ENCODE measurements around the gene PSMD13.
A peak's percentile ranks its signal among the peaks of the same experiment; 100 is the strongest.
"Not testable (repeated sequence)": the region's sequence is repeated elsewhere in the genome, so short reads cannot be mapped to it uniquely, and the experiment has no call there.

PSMD13 gene

DNA sequence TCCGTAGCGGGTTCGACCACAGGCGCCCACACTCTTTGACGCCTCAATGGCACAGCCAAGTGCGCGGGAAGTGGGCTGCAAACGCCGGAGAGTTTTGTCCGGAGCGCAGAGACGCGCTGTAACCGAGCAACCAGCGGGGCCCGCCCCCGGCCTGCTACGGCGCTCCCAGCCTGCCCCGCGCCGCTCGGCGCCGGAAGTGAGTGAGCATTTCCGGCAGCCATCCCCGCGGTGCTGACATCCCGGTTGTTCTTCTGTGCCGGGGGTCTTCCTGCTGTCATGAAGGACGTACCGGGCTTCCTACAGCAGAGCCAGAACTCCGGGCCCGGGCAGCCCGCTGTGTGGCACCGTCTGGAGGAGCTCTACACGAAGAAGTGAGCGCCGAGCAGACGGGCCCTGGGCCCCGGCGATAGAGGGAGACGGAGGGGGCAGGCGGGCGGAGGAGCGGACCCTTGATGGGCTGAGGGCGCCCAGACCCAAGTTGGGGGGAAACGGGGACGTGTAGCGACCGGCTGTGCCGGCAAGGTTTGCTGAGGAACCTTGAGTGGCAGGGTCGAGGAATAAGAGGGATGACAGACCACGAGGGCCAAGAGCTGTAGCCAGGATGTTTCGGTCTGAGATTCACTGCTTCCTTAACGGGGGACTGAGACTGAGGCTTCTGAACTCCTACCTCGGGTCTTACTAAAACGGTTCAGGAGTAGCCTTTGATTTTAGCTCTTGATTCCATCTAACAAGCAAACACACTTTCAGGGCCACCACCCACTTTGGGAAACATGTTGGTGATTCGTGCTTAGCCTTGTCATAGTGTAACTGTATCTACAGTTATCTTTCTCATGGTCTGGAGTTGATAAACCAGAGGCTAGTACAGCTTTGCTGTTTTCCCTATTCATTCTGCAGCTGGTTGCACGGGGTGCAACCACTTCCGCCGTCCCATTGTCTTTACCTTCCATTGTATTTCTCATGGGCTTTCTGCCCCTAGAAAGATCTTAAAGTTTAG is at the start of gene PSMD13:
Gene PSMD13, plus strand, starts transcription at position 203 of the 994 bp plus-strand sequence. Its CDS starts 74 bp downstream, at position 277.
- DNase-seq (ENCODE audit: low read depth), result peak; percentile 37

DNA sequence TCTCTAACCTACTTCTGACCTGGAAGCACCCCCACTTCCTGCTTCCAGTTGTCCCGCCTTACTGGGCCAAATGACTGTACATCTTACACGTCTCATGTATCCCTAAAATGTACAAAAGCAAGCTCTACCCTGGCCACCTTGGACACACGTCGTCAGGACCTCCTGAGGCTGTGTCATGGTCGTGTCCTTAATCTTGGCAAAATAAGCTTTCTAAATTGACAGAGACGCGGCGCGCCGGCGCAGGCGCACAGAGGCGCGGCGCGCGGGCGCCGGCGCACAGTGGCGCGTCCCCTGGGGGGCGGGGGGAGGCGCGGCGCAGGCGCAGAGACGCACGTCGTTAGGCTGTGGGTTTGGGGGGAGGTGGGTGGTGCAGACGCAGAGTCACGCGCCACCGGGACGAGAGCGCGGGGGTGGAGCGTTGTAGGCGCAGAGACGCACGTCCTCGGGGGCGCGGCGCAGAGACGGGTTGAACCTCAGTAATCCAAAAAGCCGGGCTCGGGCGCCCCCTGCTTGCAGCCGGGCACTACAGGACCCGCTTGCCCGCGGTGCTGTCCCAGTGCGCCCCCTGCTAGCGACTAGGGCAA is 47.5 kb upstream of the PSMD13 start:
- not testable (repeated sequence) for DNase-seq (ENCODE audit: low read depth)

GRCh38 chr11:189843-190311 is 46.9 kb upstream of the PSMD13 start:
- DNase-seq (ENCODE audit: low read depth), result not testable (repeated sequence)

- DNase-seq (ENCODE audit: low read depth), result not testable (repeated sequence)
Observed at GRCh38 chr11:190546-190945, 46.2 kb upstream of the PSMD13 start.

- not testable (repeated sequence) for DNase-seq (ENCODE audit: low read depth)
Observed at GRCh38 chr11:191490-192478, 45.0 kb upstream of the PSMD13 start.

DNA sequence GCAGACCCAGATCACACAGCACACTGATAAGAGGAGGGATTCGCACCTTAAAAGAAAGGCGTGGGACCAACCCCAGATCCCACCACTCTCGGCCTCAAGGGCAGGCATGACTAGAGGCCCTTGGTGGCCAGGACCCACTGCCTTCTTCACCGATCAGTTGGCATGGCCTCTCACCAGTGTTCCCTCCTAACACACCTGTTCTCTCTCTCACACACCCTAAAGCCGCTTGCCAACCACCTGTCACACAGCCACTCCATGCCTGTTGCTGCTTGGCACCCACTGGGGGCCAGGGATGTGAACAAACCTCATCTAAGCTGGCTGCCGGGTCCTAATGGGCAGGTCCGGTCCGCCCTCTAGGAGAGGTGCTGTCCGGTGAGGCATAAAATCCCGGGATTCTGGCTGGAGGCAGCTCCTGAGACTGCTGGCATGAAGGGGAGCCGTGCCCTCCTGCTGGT is 44.1 kb upstream of the PSMD13 start, which contains the start of gene SCGB1C1:
Gene SCGB1C1, plus strand, starts transcription at position 405 of the 455 bp plus-strand sequence. Its CDS starts 22 bp downstream, at position 427.
- not testable (repeated sequence) for DNase-seq (ENCODE audit: low read depth)

- DNase-seq (ENCODE audit: low read depth), result not testable (repeated sequence)
Observed at GRCh38 chr11:193481-193880, 43.3 kb upstream of the PSMD13 start.

DNA sequence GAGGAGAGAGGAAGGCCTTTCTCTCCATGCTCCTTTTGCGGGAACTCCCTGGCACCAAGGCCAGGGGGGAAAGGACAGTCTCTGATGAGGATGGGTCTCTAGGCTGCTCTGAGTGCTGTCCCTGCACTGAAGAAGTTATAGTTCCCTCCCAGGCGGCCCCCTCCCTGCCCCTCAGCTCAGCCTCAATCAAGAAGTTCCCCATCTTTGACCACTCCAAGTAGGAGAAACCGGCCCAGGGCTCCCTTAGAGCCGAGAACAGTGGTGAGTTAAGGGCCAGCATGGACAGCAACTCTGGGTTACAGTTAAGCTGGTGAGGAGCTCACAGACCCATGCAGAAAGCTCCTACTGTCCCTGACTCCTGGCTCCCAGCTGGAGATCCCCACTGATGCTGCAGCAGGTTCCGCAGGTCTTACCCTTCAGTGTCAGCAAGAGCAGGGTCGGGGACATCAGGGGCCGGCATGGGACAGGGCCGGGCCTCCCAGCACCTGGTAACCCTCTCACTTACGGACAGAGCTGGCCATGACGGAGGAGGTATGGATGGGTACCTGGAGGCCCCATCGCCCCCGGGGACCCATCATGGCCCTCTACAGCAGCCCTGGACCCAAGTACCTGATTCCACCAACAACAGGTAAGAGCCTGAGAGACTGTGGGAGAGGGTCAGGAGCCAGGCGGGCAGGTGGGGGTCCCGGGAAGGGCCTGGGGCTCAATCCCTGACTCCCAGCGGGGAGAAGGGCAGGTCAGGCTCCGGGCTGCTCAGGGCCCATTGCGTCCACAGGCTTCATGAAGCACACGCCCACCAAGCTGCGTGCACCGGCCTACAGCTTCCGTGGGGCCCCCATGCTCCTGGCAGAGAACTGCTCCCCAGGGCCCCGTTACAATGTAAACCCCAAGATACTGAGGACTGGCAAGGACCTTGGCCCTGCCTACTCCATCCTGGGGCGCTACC is 39.7 kb upstream of the PSMD13 start:
- no peak for DNase-seq (ENCODE audit: low read depth)

DNA sequence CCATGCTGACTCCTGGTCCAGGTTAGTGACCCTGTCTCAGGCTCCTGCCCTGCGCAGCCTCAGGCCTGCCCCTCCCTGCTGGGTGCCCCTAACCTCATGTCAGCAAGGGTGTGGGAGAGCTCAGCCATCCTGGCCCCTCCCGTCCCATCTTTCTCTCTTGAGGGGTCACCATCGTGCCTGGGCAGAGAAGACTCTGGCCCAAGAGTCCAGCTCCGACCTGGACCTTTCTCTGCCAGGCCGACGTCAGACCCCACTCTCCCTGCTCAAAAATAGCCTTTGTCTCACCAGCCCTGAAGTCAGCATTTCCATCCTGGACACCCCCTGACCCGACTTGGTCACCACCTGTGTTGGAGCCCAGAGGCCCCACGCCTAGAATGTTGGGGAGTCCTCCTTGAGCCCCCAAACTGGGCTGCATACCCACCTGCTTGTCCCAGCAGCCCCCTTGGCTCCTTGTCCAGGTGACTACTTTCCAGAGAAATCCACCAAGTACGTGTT is 39.0 kb upstream of the PSMD13 start:
- DNase-seq (ENCODE audit: low read depth), result no peak

- no peak for DNase-seq (ENCODE audit: low read depth)
Observed at GRCh38 chr11:198236-198806, 38.5 kb upstream of the PSMD13 start.

DNA sequence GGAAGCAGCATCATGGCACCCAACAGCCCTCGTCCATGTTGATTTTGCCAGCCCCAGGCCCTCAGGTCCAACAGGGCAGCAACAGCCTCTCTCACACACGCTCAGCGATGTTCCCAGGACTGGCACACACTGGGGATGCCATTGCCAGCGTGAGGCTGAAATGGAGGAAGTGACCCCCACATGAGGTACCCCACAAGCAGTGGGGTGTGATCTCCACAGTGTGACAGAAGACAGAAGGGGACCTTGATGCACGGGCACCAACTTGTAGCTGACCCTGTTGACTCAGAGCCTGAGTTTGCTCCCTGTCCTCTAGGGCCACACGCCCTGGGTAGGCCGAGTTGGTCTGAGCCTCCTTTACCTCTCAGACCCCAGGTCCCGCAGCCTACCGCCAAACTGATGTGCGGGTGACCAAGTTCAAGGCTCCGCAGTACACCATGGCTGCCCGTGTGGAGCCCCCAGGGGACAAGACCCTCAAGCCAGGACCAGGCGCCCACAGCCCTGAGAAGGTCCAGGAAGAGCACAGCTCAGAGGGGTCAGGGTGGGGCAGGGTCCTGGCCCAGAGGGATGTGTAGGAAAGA is 37.7 kb upstream of the PSMD13 start:
- DNase-seq (ENCODE audit: low read depth), result no peak

- DNase-seq (ENCODE audit: low read depth), result no peak
Observed at GRCh38 chr11:199782-200181, 37.0 kb upstream of the PSMD13 start.

DNA sequence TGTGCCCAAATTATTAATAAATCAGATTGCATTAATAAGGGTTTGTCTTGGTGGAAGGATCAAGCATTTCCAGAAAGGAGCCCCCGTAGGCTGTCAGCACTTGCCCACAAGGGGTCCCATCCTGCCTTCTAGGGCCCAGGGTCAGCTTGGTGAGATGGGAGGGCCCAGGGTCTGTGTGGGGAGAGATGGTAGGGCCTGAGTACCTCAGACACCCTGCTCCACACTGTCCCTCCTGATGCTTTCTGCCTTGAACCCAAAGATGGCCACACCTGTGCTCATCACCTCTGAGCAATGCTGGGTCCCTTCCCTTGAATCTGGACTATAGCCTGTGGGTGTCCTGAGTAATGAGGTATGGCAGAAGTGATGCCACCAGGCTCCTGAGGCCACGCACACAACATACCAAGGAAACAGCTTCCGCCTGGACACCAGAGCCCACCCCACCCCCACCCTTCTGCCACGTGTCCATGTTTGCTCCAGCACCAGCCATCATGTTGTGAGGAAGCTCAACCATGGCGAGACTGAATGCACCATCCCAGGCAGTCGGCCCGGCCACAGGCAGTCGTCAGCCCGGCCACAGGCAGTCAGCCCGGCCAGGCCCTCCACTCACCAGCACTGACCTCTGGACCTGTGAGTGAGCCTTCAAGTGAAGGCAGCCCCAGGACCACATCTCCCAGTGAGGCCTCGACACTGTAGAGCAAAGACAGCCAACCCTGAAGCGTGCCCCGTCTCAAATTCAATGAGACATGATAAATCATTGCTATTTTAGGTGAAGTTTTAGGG is 36.4 kb upstream of the PSMD13 start:
- DNase-seq (ENCODE audit: low read depth), result no peak

DNA sequence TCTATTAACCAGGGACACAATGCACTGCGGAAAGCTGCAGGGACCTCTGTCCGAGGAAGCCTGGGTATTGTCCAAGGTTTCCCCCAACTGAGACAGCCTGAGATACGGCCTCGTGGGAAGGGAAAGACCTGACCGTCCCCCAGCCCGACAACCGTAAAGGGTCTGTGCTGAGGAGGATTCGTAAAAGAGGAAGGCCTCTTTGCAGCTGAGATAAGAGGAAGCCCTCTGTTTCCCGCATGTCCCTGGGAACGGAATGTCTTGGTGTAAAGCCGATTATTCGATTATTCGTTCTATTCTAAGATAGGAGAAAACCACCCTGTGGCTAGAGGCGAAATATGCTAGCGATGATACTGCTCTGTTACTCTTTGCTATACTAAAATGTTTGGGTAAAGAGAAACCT is 34.8 kb upstream of the PSMD13 start:
- no peak for DNase-seq (ENCODE audit: low read depth)

- DNase-seq (ENCODE audit: low read depth), result no peak
Observed at GRCh38 chr11:202490-202889, 34.3 kb upstream of the PSMD13 start.

GRCh38 chr11:203056-203944 is 33.5 kb upstream of the PSMD13 start:
- DNase-seq (ENCODE audit: low read depth), result no peak

DNA sequence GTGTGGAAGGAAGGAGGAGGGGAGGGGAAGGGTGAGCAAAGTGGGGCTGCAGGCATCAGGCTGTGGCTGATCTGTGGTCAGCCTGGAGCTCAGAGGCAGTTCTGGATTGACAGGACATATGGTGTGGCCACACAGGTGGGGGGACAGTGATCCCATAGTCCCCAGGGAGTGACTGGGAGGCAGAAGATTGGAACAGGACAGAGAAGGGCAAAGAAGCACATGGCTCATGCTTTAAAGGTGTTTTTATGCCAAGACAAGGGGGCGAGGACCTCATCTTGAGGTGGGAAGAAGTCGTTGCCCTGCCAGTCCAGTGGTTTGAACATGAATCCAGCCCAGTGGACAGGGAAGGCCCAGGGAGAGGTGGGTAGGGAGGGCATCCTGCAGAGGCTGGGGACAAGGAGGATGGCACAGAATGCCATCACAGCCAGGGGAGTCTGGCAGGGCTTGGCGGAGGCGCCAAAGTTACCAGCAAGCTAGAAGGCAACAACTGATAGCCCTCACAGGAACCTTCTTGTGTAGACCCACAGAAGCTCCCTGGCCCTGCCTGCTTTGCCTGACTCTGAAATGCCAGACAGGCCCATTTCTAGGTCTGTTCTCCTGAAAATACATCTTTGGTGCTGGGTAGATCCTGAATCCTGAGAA is 32.7 kb upstream of the PSMD13 start:
- no peak for DNase-seq (ENCODE audit: low read depth)
